ENCODE results near the gene GPR61.

The GPR61 gene

GRCh38 chr1:109537450-109538178, 2.1 kb upstream of the GPR61 start:
- DNase-seq = no peak

GRCh38 chr1:109538827-109539555, 681 bp upstream of the GPR61 start:
- no peak for DNase-seq

- no peak for DNase-seq
Measured at GRCh38 chr1:109541102-109541501, 1.4 kb downstream of the GPR61 start.

- DNase-seq = no peak
Measured at GRCh38 chr1:109542657-109543056, 3.0 kb downstream of the GPR61 start.

GRCh38 chr1:109543283-109543987, 3.8 kb downstream of the GPR61 start:
- DNase-seq = no peak

GRCh38 chr1:109543988-109544735, 4.5 kb downstream of the GPR61 start:
- DNase-seq = no peak

- DNase-seq = peak; percentile 94 to 97 (median 95)
Measured at GRCh38 chr1:109546311-109547109, 6.8 kb downstream of the GPR61 start.

GRCh38 chr1:109547463-109548320, 8.0 kb downstream of the GPR61 start:
- DNase-seq = peak; percentile 19 to 59 (median 41)

GRCh38 chr1:109548321-109549267, 8.9 kb downstream of the GPR61 start, which contains the start of gene GNAI3:
Gene GNAI3 (plus strand): TSS chr1:109548615. CDS start chr1:109548721, 106 bp downstream.
- DNase-seq = peak; percentile 97 to 98 (median 98)

GRCh38 chr1:109556563-109556962, 16.9 kb downstream of the GPR61 start:
- DNase-seq = no peak

GRCh38 chr1:109557520-109557919, 17.8 kb downstream of the GPR61 start:
- DNase-seq = no peak

GRCh38 chr1:109559995-109560394, 20.3 kb downstream of the GPR61 start:
- DNase-seq = no peak

GRCh38 chr1:109564194-109564878, 24.7 kb downstream of the GPR61 start:
- DNase-seq = no peak

GRCh38 chr1:109565241-109565640, 25.6 kb downstream of the GPR61 start:
- no peak for DNase-seq

GRCh38 chr1:109566982-109567381, 27.3 kb downstream of the GPR61 start:
- DNase-seq = no peak

GRCh38 chr1:109567877-109568672, 28.4 kb downstream of the GPR61 start:
- DNase-seq = no peak

- DNase-seq = no peak
Measured at GRCh38 chr1:109569323-109569722, 29.7 kb downstream of the GPR61 start.

- no peak for DNase-seq
Measured at GRCh38 chr1:109570414-109570813, 30.7 kb downstream of the GPR61 start.
